ENCODE measurements around the gene MAGI1.

MAGI1 gene

GRCh38 chr3:65907232-65908130, 131.2 kb downstream of the MAGI1 start:
- H3K27ac ChIP-seq: no peak overlapping the region
- TF ChIP-seq CTCF (conservative IDR thresholded peaks at IDR 0.05) (no peak), ZFX (IDR thresholded peaks at IDR 0.05) (no peak)

- TF ChIP-seq CTCF (conservative IDR thresholded peaks at IDR 0.05) (no peak), ZFX (IDR thresholded peaks at IDR 0.05) (no peak)
- no peak overlapping the region for H3K27ac ChIP-seq
Measured at GRCh38 chr3:65905771-65906170, 132.9 kb downstream of the MAGI1 start.

GRCh38 chr3:65904016-65904415, 134.7 kb downstream of the MAGI1 start:
- no peak for TF ChIP-seq ZFX (IDR thresholded peaks at IDR 0.05)
- TF ChIP-seq CTCF (conservative IDR thresholded peaks at IDR 0.05): no peak
- no peak overlapping the region for H3K27ac ChIP-seq

GRCh38 chr3:65902304-65902793, 136.4 kb downstream of the MAGI1 start:
- peak overlapping the region; percentile 20 for H3K27ac ChIP-seq

GRCh38 chr3:65901226-65901625, 137.5 kb downstream of the MAGI1 start:
- no peak overlapping the region for H3K27ac ChIP-seq
- TF ChIP-seq ZFX (IDR thresholded peaks at IDR 0.05) (no peak), CTCF (conservative IDR thresholded peaks at IDR 0.05) (no peak)

More at GRCh38 chr3:65902304-65902793, 136.4 kb downstream of the MAGI1 start:
- TF ChIP-seq ZFX (IDR thresholded peaks at IDR 0.05): no peak
- no peak for TF ChIP-seq CTCF (conservative IDR thresholded peaks at IDR 0.05)

- TF ChIP-seq CTCF (conservative IDR thresholded peaks at IDR 0.05) (no peak), ZFX (IDR thresholded peaks at IDR 0.05) (no peak)
- H3K27ac ChIP-seq: no peak overlapping the region
Measured at GRCh38 chr3:65899226-65899625, 139.5 kb downstream of the MAGI1 start.

GRCh38 chr3:65897766-65898165, 141.0 kb downstream of the MAGI1 start:
- H3K27ac ChIP-seq: no peak overlapping the region
- TF ChIP-seq ZFX (IDR thresholded peaks at IDR 0.05): no peak
- TF ChIP-seq CTCF (conservative IDR thresholded peaks at IDR 0.05): no peak

Measured in C4-2B (cell line).